Activated T-helper 1 cell treated with anti-CD3 and anti-CD28 coated beads, Interleukin-2, amount 50 U/mL, for 16 hours (primary cell): ENCODE results near the gene EXOC3.
"Not testable (repeated sequence)": the region's sequence is repeated elsewhere in the genome, so short reads cannot be mapped to it uniquely, and the experiment has no call there.

ENCODE experiments used
- DNase-seq, 2 donors: peaks; one replicate each; pipeline ENCODE4 v3.0.0-alpha.2; 2020; ENCODE audit warnings: low read depth in 1 of 2, low spot score in 1 of 2

Gene EXOC3

GRCh38 chr5:472656-473550, 29.9 kb downstream of the EXOC3 start:
- DNase-seq: peak; percentile 74 to 86

GRCh38 chr5:473551-474192, 30.7 kb downstream of the EXOC3 start:
- DNase-seq: no peak

GRCh38 chr5:474232-474839, 31.4 kb downstream of the EXOC3 start:
- not testable (repeated sequence) for DNase-seq

GRCh38 chr5:474840-475661, 32.1 kb downstream of the EXOC3 start:
- no peak for DNase-seq

- DNase-seq: no peak
Observed at GRCh38 chr5:475704-476101, 32.7 kb downstream of the EXOC3 start.

- no peak for DNase-seq
Observed at GRCh38 chr5:476102-476813, 33.3 kb downstream of the EXOC3 start.

GRCh38 chr5:476814-477175, 33.8 kb downstream of the EXOC3 start:
- no peak for DNase-seq

GRCh38 chr5:477247-477646, 34.3 kb downstream of the EXOC3 start:
- DNase-seq: no peak

GRCh38 chr5:477871-478270, 34.9 kb downstream of the EXOC3 start:
- no peak for DNase-seq

GRCh38 chr5:478369-478981, 35.5 kb downstream of the EXOC3 start:
- no peak for DNase-seq

- DNase-seq: no peak
Observed at GRCh38 chr5:478982-479535, 36.1 kb downstream of the EXOC3 start.

- DNase-seq: no peak
Observed at GRCh38 chr5:479566-480319, 36.8 kb downstream of the EXOC3 start.

GRCh38 chr5:481347-481746, 38.4 kb downstream of the EXOC3 start:
- DNase-seq: no peak

- no peak for DNase-seq
Observed at GRCh38 chr5:482021-482420, 39.0 kb downstream of the EXOC3 start.

GRCh38 chr5:482506-482905, 39.5 kb downstream of the EXOC3 start:
- no peak for DNase-seq

- DNase-seq: no peak
Observed at GRCh38 chr5:483011-483410, 40.0 kb downstream of the EXOC3 start.

GRCh38 chr5:483434-484140, 40.6 kb downstream of the EXOC3 start:
- DNase-seq: no peak

GRCh38 chr5:484556-484955, 41.6 kb downstream of the EXOC3 start:
- no peak for DNase-seq
